ENCODE data around the gene NDUFAF4. TPM values are rescaled to one million over a fixed set of nuclear protein-coding genes. Genes with fewer than 3 reads are reported as not detected.

Gene NDUFAF4
- 31.5 and 34.2 TPM in 2 replicates for total RNA-seq

- intact Hi-C loops (cut with micrococcal nuclease), result loop anchor here (1.0 kb wide), 11 partner anchors 12 to 1320 kb away; partner anchors contain the start of genes GPR63, KLHL32, MANEA and MMS22L
Measured at GRCh38 chr6:96897396-96898240, at the start of gene NDUFAF4. NDUFAF4 (minus strand) TSS chr6:96897891; CDS start chr6:96897801, 90 bp downstream.

GRCh38 chr6:96947055-96947454 lies 49.4 kb upstream of the NDUFAF4 start:
- intact Hi-C loops (cut with micrococcal nuclease), result loop anchor here (1.0 kb wide), 3 partner anchors 23 to 336 kb away; partner anchors contain the start of genes KLHL32, MMS22L and NDUFAF4

GRCh38 chr6:96943555-96944215 lies 46.0 kb upstream of the NDUFAF4 start:
- intact Hi-C loops (cut with micrococcal nuclease), result no loop called here

- intact Hi-C loops (cut with micrococcal nuclease), result no loop called here
Measured at GRCh38 chr6:96942676-96943075, 45.0 kb upstream of the NDUFAF4 start.

GRCh38 chr6:96940322-96940721 lies 42.6 kb upstream of the NDUFAF4 start:
- intact Hi-C loops (cut with micrococcal nuclease), result no loop called here

- intact Hi-C loops (cut with micrococcal nuclease), result no loop called here
Measured at GRCh38 chr6:96939007-96939805, 41.5 kb upstream of the NDUFAF4 start.

- intact Hi-C loops (cut with micrococcal nuclease), result no loop called here
Measured at GRCh38 chr6:96934087-96934486, 36.4 kb upstream of the NDUFAF4 start.

- intact Hi-C loops (cut with micrococcal nuclease), result no loop called here
Measured at GRCh38 chr6:96931198-96931597, 33.5 kb upstream of the NDUFAF4 start.

- intact Hi-C loops (cut with micrococcal nuclease), result no loop called here
Measured at GRCh38 chr6:96929741-96930140, 32.0 kb upstream of the NDUFAF4 start.

GRCh38 chr6:96927660-96928059 lies 30.0 kb upstream of the NDUFAF4 start:
- intact Hi-C loops (cut with micrococcal nuclease), result no loop called here

GRCh38 chr6:96926425-96926824 lies 28.7 kb upstream of the NDUFAF4 start:
- intact Hi-C loops (cut with micrococcal nuclease), result no loop called here

- intact Hi-C loops (cut with micrococcal nuclease), result no loop called here
Measured at GRCh38 chr6:96925290-96925687, 27.6 kb upstream of the NDUFAF4 start.

- intact Hi-C loops (cut with micrococcal nuclease), result loop anchor here (1.0 kb wide), 9 partner anchors 17 to 1347 kb away; partner anchors contain the start of genes GPR63, MANEA, MMS22L and NDUFAF4
Measured at GRCh38 chr6:96923871-96924493, 26.3 kb upstream of the NDUFAF4 start.

- intact Hi-C loops (cut with micrococcal nuclease), result no loop called here
Measured at GRCh38 chr6:96923400-96923799, 25.7 kb upstream of the NDUFAF4 start.

GRCh38 chr6:96917098-96917497 lies 19.4 kb upstream of the NDUFAF4 start:
- intact Hi-C loops (cut with micrococcal nuclease), result no loop called here

GRCh38 chr6:96913621-96914020 lies 15.9 kb upstream of the NDUFAF4 start:
- intact Hi-C loops (cut with micrococcal nuclease), result no loop called here

GRCh38 chr6:96911751-96912150 lies 14.1 kb upstream of the NDUFAF4 start:
- intact Hi-C loops (cut with micrococcal nuclease), result no loop called here

GRCh38 chr6:96911171-96911570 lies 13.5 kb upstream of the NDUFAF4 start:
- intact Hi-C loops (cut with micrococcal nuclease), result no loop called here

GRCh38 chr6:96909811-96910210 lies 12.1 kb upstream of the NDUFAF4 start:
- intact Hi-C loops (cut with micrococcal nuclease), result no loop called here

- intact Hi-C loops (cut with micrococcal nuclease), result loop anchor here (1.0 to 2.0 kb wide), 2 partner anchors 13 to 17 kb away; partner anchors contain the start of gene KLHL32
Measured at GRCh38 chr6:96907498-96907897, 9.8 kb upstream of the NDUFAF4 start.

- intact Hi-C loops (cut with micrococcal nuclease), result no loop called here
Measured at GRCh38 chr6:96900873-96901272, 3.2 kb upstream of the NDUFAF4 start.
